Measurements from ENCODE around the gene HIGD1A.
A peak's percentile ranks its signal among the peaks of the same experiment; 100 is the strongest.

The HIGD1A gene

GRCh38 chr3:42841332-42841731, 37.0 kb upstream of the HIGD1A start:
- Mint-ChIP-seq H3K36me3 (ENCODE audit: insufficient read depth) (peaks cover 1% of the 10 kb centered on the region), H3K9me3 (no peaks in the 10 kb centered on the region), H3K4me1 (no peaks in the 10 kb centered on the region), H3K27ac (ENCODE audit: low read depth) (no peak overlapping the region), H3K27me3 (peaks cover 19% of the 10 kb centered on the region), H3K4me3 (no peak overlapping the region)
- no peak for DNase-seq (ENCODE audit: low spot score in 2 of 2)
- no peak for ATAC-seq (replicated peaks; ENCODE audit: extremely low read depth, poor library complexity, severe bottlenecking)

GRCh38 chr3:42839616-42840015, 35.3 kb upstream of the HIGD1A start:
- Mint-ChIP-seq H3K27me3 (peaks cover 29% of the 10 kb centered on the region), H3K4me3 (no peak overlapping the region), H3K27ac (ENCODE audit: low read depth) (no peak overlapping the region), H3K36me3 (ENCODE audit: insufficient read depth) (peaks cover 1% of the 10 kb centered on the region), H3K9me3 (no peaks in the 10 kb centered on the region), H3K4me1 (no peaks in the 10 kb centered on the region)
- ATAC-seq (replicated peaks; ENCODE audit: extremely low read depth, poor library complexity, severe bottlenecking) (peak; percentile 86), DNase-seq (ENCODE audit: low spot score in 2 of 2) (no peak)

- ATAC-seq (replicated peaks; ENCODE audit: extremely low read depth, poor library complexity, severe bottlenecking) = no peak
- no peak overlapping the region for H3K27ac Mint-ChIP-seq (ENCODE audit: low read depth)
- H3K4me3 Mint-ChIP-seq = no peak overlapping the region
- H3K36me3 Mint-ChIP-seq (ENCODE audit: insufficient read depth) = peaks cover 1% of the 10 kb centered on the region
- no peaks in the 10 kb centered on the region for H3K9me3 Mint-ChIP-seq
- H3K27me3 Mint-ChIP-seq = peaks cover 29% of the 10 kb centered on the region
- DNase-seq (ENCODE audit: low spot score in 2 of 2) = no peak
- H3K4me1 Mint-ChIP-seq = no peaks in the 10 kb centered on the region
These were observed 34.3 kb upstream of the HIGD1A start for GRCh38 chr3:42838571-42838970.

DNA sequence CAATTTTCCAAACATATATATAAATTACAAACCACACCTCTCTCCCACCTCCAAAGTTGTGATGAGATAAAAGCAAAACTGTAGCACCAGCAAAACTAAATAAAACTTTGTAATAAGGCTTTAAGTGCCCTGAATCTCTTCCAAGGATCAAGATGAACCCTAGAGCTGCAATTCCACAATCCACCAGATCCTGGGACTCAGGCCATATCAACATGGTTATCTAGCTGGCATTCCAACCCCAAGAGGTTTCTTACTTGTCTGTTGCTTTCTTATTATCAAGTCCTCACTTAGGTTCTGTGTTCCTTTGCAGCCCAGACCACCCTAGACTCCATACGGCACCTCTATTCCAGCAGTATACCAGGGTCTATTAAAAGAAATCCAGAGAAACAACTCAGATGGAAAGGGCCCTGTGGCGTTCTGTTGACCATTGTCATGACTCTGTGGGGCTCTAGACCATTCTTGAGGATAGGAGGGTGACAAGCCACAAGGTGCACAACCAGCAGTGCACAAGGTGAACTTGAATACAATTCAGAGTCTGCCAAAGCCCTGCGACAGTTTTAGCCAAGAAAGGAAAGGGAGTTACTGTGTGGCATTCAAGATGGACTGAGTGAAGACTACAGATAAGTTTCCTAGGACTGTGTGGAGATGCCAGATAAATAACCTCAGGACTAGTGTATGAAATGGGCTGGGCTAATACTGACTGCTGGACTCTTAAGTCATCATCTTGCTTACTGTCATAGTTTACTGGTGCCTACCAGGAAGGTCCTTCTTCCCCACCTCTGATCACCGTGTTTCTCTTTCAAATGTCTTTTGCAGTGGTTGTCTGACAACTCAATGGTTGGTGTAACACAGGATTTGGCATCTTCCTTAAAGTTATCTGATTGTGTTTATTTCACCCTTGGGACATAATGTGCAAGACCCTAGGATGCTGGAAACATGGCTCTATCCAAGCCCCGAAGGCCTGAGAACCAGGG, 32.1 kb upstream of the HIGD1A start:
- ATAC-seq (replicated peaks; ENCODE audit: extremely low read depth, poor library complexity, severe bottlenecking) (no peak), DNase-seq (ENCODE audit: low spot score in 2 of 2) (no peak)
- no peak overlapping the region for H3K27ac Mint-ChIP-seq (ENCODE audit: low read depth)
- no peaks in the 10 kb centered on the region for H3K36me3 Mint-ChIP-seq (ENCODE audit: insufficient read depth)
- H3K9me3 Mint-ChIP-seq = no peaks in the 10 kb centered on the region
- H3K4me3 Mint-ChIP-seq = no peak overlapping the region
- H3K4me1 Mint-ChIP-seq = no peaks in the 10 kb centered on the region
- peaks cover 29% of the 10 kb centered on the region for H3K27me3 Mint-ChIP-seq

- ATAC-seq (replicated peaks; ENCODE audit: extremely low read depth, poor library complexity, severe bottlenecking) (peak; percentile 60), DNase-seq (ENCODE audit: low spot score in 2 of 2) (peak; percentile 58 to 59)
- H3K27me3 Mint-ChIP-seq = peaks cover 36% of the 10 kb centered on the region
- no peak overlapping the region for H3K27ac Mint-ChIP-seq (ENCODE audit: low read depth)
- H3K36me3 Mint-ChIP-seq (ENCODE audit: insufficient read depth) = no peaks in the 10 kb centered on the region
- no peaks in the 10 kb centered on the region for H3K4me1 Mint-ChIP-seq
- no peaks in the 10 kb centered on the region for H3K9me3 Mint-ChIP-seq
- H3K4me3 Mint-ChIP-seq = no peak overlapping the region
These were observed 27.0 kb upstream of the HIGD1A start for GRCh38 chr3:42831321-42831713.

DNA sequence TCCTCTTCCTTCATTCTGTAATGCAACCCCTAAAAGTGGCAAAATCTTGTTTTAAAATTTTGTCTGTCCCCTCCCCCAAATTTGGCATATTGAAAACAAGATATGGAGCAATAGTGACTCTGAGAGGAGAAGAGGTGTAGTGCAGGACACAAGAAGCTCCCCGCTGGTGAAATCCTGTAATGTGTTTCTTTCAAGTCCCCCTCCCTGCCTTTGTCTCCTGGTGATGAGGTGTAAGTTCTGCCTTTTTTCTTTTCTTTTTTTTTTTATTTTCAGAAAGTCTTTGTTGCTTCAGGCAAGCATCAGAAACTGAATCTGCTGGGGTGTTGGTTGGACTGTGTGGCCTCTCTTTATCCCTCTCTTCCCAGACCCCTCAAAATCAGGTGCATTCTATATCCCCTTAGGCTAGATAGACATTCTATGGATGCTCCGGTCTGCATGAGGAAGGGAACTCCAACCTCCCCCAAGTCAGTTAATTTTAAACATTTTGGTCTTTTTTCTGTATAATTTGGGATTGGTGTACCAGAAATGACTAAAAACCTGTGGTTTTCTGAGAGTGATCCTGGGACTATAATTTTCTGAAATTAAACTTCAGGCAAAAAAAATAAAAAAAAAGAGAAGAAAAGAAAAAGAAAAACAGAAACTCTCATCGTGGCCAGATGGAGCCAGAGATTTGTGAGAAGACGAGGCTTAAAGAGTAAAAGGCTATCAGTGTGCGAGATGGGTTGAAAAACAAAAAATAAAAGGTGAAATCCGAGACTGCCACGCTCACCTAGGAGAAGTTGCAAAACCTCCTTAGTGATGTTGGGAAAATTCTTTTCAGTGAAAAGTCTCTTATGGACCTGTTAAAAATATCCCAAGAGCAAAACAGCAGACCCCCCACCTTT, 26.4 kb upstream of the HIGD1A start:
- H3K27ac Mint-ChIP-seq (ENCODE audit: low read depth) = no peak overlapping the region
- no peaks in the 10 kb centered on the region for H3K36me3 Mint-ChIP-seq (ENCODE audit: insufficient read depth)
- no peak overlapping the region for H3K4me3 Mint-ChIP-seq
- no peaks in the 10 kb centered on the region for H3K9me3 Mint-ChIP-seq
- peaks cover 38% of the 10 kb centered on the region for H3K27me3 Mint-ChIP-seq
- no peaks in the 10 kb centered on the region for H3K4me1 Mint-ChIP-seq
- ATAC-seq (replicated peaks; ENCODE audit: extremely low read depth, poor library complexity, severe bottlenecking) = no peak
- DNase-seq (ENCODE audit: low spot score in 2 of 2) = no peak

GRCh38 chr3:42829628-42830436, 25.5 kb upstream of the HIGD1A start:
- ATAC-seq (replicated peaks; ENCODE audit: extremely low read depth, poor library complexity, severe bottlenecking) = no peak
- H3K36me3 Mint-ChIP-seq (ENCODE audit: insufficient read depth) = no peaks in the 10 kb centered on the region

DNA sequence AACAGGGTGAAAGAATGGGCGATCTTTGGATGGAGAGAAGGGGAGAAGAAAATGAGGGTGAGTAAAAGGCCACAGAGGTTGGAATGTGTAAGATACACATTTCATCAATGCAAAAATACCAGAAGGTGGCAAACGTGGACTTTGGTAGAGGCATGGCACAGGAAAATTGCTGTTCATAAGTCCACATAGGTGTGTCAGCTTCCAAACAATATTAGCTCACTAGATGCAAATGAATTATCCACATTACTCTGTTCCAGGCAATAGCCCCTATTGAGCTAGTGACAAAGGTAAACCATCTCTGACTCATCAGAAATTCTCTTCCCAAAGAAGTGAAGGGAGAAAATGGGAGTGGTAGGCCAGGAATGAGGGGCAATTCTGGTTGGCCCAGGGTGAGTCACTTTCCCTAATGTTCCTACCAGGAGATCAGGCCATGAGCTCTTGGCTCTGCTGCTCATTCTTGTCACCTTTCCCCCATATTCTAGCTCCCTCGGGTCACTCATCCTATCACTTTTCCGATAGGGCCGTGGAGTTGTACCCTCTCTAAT, 24.9 kb upstream of the HIGD1A start:
- Mint-ChIP-seq H3K9me3 (no peaks in the 10 kb centered on the region), H3K27ac (ENCODE audit: low read depth) (no peak overlapping the region), H3K36me3 (ENCODE audit: insufficient read depth) (no peaks in the 10 kb centered on the region), H3K4me1 (no peaks in the 10 kb centered on the region), H3K27me3 (peaks cover 35% of the 10 kb centered on the region), H3K4me3 (no peak overlapping the region)
- no peak for ATAC-seq (replicated peaks; ENCODE audit: extremely low read depth, poor library complexity, severe bottlenecking)
- DNase-seq (ENCODE audit: low spot score in 2 of 2) = no peak

More at GRCh38 chr3:42829628-42830436, 25.5 kb upstream of the HIGD1A start:
- no peaks in the 10 kb centered on the region for H3K4me1 Mint-ChIP-seq
- no peak overlapping the region for H3K4me3 Mint-ChIP-seq
- H3K9me3 Mint-ChIP-seq = no peaks in the 10 kb centered on the region
- no peak for DNase-seq (ENCODE audit: low spot score in 2 of 2)
- H3K27ac Mint-ChIP-seq (ENCODE audit: low read depth) = no peak overlapping the region
- peaks cover 35% of the 10 kb centered on the region for H3K27me3 Mint-ChIP-seq

DNA sequence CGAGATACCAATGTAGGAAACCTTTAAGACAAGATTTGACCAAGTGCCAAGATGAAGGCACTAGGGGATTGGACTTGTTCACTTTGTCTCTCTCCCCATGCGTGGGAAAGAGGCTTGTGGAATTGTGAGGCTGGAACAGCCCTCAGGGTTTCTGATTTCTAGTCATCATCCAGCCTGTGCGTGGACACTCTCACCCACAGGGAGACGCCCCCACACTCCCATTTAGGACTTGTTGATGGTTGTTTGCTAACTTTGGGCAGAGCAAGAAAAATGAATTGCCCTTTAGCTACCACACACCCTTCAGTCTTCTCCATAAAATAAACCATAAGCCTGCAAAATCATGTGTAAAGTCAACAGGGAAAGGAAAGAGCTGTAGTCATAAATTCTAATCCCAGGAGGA, 23.4 kb upstream of the HIGD1A start:
- no peak overlapping the region for H3K4me3 Mint-ChIP-seq
- no peaks in the 10 kb centered on the region for H3K9me3 Mint-ChIP-seq
- no peaks in the 10 kb centered on the region for H3K4me1 Mint-ChIP-seq
- H3K27ac Mint-ChIP-seq (ENCODE audit: low read depth) = no peak overlapping the region
- ATAC-seq (replicated peaks; ENCODE audit: extremely low read depth, poor library complexity, severe bottlenecking) = no peak
- no peak for DNase-seq (ENCODE audit: low spot score in 2 of 2)
- peaks cover 44% of the 10 kb centered on the region for H3K27me3 Mint-ChIP-seq
- H3K36me3 Mint-ChIP-seq (ENCODE audit: insufficient read depth) = no peaks in the 10 kb centered on the region

DNA sequence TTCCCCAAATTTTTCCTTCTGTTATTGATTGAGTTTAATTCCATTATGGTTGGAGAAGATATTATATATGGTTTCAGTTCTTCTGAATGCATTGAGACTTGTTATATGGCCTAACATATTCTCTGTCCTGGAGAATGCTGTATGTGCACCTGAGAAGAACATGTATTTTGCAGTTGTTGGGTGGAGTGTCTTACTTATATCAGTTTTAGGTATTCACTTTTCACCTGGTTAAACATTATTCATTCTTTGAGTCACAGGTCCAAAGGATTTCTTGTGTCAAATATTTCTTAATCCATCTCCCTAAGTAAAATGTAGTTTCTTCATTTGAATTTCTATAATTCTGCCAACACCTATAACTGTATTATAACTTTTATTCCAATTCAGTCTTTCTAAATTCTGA, 22.7 kb upstream of the HIGD1A start:
- H3K27me3 Mint-ChIP-seq = peaks cover 48% of the 10 kb centered on the region
- H3K36me3 Mint-ChIP-seq (ENCODE audit: insufficient read depth) = no peaks in the 10 kb centered on the region
- no peaks in the 10 kb centered on the region for H3K4me1 Mint-ChIP-seq
- no peak overlapping the region for H3K27ac Mint-ChIP-seq (ENCODE audit: low read depth)
- H3K9me3 Mint-ChIP-seq = no peaks in the 10 kb centered on the region
- DNase-seq (ENCODE audit: low spot score in 2 of 2) (no peak), ATAC-seq (replicated peaks; ENCODE audit: extremely low read depth, poor library complexity, severe bottlenecking) (no peak)
- no peak overlapping the region for H3K4me3 Mint-ChIP-seq

- Mint-ChIP-seq H3K4me3 (no peak overlapping the region), H3K27me3 (peaks cover 48% of the 10 kb centered on the region), H3K4me1 (no peaks in the 10 kb centered on the region), H3K9me3 (no peaks in the 10 kb centered on the region), H3K36me3 (ENCODE audit: insufficient read depth) (no peaks in the 10 kb centered on the region), H3K27ac (ENCODE audit: low read depth) (no peak overlapping the region)
- no peak for DNase-seq (ENCODE audit: low spot score in 2 of 2)
- no peak for ATAC-seq (replicated peaks; ENCODE audit: extremely low read depth, poor library complexity, severe bottlenecking)
These were observed 21.9 kb upstream of the HIGD1A start for GRCh38 chr3:42826141-42826540.

DNA sequence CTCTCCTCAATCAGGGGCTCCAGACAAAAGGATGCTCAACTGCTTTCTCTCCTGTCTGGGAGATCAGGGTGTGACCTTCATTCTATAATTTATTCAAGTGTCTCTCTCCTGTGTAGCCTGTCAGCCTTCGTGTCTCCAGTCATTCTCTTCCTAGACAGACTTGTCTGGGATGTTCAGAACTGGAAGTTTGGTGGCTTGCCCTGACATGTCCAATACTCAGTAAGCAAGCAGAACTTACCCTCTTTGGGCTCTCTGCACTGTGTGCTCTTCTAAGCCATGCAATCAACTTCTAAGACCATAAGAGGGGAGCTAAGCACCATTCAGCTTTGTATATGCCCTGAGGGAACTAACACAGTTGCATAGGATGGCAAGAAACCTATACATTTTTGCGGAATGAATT, 19.1 kb upstream of the HIGD1A start:
- ATAC-seq (replicated peaks; ENCODE audit: extremely low read depth, poor library complexity, severe bottlenecking) = no peak
- H3K27me3 Mint-ChIP-seq = peaks cover 42% of the 10 kb centered on the region
- DNase-seq (ENCODE audit: low spot score in 2 of 2) = no peak
- H3K27ac Mint-ChIP-seq (ENCODE audit: low read depth) = no peak overlapping the region
- no peak overlapping the region for H3K4me3 Mint-ChIP-seq
- H3K4me1 Mint-ChIP-seq = no peaks in the 10 kb centered on the region
- H3K9me3 Mint-ChIP-seq = no peaks in the 10 kb centered on the region
- H3K36me3 Mint-ChIP-seq (ENCODE audit: insufficient read depth) = no peaks in the 10 kb centered on the region

Measured in central memory CD8-positive, alpha-beta T cell (primary cell).